ENCODE measurements around the gene DGCR2.
"Not testable (repeated sequence)": the region's sequence is repeated elsewhere in the genome, so short reads cannot be mapped to it uniquely, and the experiment has no call there.

Gene DGCR2

GRCh38 chr22:19061471-19062138, 60.6 kb downstream of the DGCR2 start:
- no peak for FAIRE-seq
- DNase-seq (ENCODE audit: low spot score): no peak

- FAIRE-seq: no peak
- DNase-seq (ENCODE audit: low spot score): no peak
Observed at GRCh38 chr22:19060356-19061009, 61.7 kb downstream of the DGCR2 start.

- no peak for FAIRE-seq
- no peak for DNase-seq (ENCODE audit: low spot score)
Observed at GRCh38 chr22:19059481-19060278, 62.5 kb downstream of the DGCR2 start.

GRCh38 chr22:19058713-19059451, 63.3 kb downstream of the DGCR2 start:
- DNase-seq (ENCODE audit: low spot score) (no peak), FAIRE-seq (no peak)

- FAIRE-seq (no peak), DNase-seq (ENCODE audit: low spot score) (no peak)
Observed at GRCh38 chr22:19057999-19058491, 64.2 kb downstream of the DGCR2 start.

- FAIRE-seq: no peak
- no peak for DNase-seq (ENCODE audit: low spot score)
Observed at GRCh38 chr22:19057539-19057938, 64.7 kb downstream of the DGCR2 start.

- no peak for FAIRE-seq
- DNase-seq (ENCODE audit: low spot score): no peak
Observed at GRCh38 chr22:19056951-19057401, 65.2 kb downstream of the DGCR2 start.

- DNase-seq (ENCODE audit: low spot score) (no peak), FAIRE-seq (no peak)
Observed at GRCh38 chr22:19055801-19056200, 66.4 kb downstream of the DGCR2 start.

GRCh38 chr22:19052941-19053541, 69.2 kb downstream of the DGCR2 start:
- DNase-seq (ENCODE audit: low spot score): no peak
- no peak for FAIRE-seq

GRCh38 chr22:19051381-19052072, 70.7 kb downstream of the DGCR2 start:
- no peak for DNase-seq (ENCODE audit: low spot score)
- no peak for FAIRE-seq

- FAIRE-seq; DNase-seq (ENCODE audit: low spot score): not testable (repeated sequence)
Observed at GRCh38 chr22:19050847-19051246, 71.4 kb downstream of the DGCR2 start.

- FAIRE-seq: no peak
- DNase-seq (ENCODE audit: low spot score): no peak
Observed at GRCh38 chr22:19050117-19050516, 72.1 kb downstream of the DGCR2 start.

- FAIRE-seq: no peak
- no peak for DNase-seq (ENCODE audit: low spot score)
Observed at GRCh38 chr22:19048531-19048930, 73.7 kb downstream of the DGCR2 start.

GRCh38 chr22:19047993-19048392, 74.2 kb downstream of the DGCR2 start:
- FAIRE-seq: no peak
- DNase-seq (ENCODE audit: low spot score): no peak

GRCh38 chr22:19046719-19047609, 75.2 kb downstream of the DGCR2 start:
- FAIRE-seq (no peak), DNase-seq (ENCODE audit: low spot score) (no peak)

- no peak for DNase-seq (ENCODE audit: low spot score)
- FAIRE-seq: no peak
Observed at GRCh38 chr22:19046287-19046686, 75.9 kb downstream of the DGCR2 start.

GRCh38 chr22:19045094-19045493, 77.1 kb downstream of the DGCR2 start:
- no peak for DNase-seq (ENCODE audit: low spot score)
- FAIRE-seq: no peak

GRCh38 chr22:19044381-19044780, 77.8 kb downstream of the DGCR2 start:
- DNase-seq (ENCODE audit: low spot score) (no peak), FAIRE-seq (no peak)

Measured in RCC 7860 (cell line).